PC-9 (cell line): ENCODE results near the gene SEPTIN14.

Experiments used
- EZH2 ChIP-seq: fragments of 200-600 bp; sonication (generic); IDR thresholded peaks from 2 replicates; pipeline ENCODE4 v1.8.0; 2017; ENCODE audit warnings: antibody characterized with exemption, low read depth
- TF ChIP-seq, protein P1 (sequence below): fragments of 200-600 bp; sonication (generic); conservative IDR thresholded peaks from 2 replicates; pipeline ENCODE4 v1.6.1; 2017; ENCODE audit warnings: mixed run types, antibody characterized with exemption, mild to moderate bottlenecking, moderate library complexity

DNA sequence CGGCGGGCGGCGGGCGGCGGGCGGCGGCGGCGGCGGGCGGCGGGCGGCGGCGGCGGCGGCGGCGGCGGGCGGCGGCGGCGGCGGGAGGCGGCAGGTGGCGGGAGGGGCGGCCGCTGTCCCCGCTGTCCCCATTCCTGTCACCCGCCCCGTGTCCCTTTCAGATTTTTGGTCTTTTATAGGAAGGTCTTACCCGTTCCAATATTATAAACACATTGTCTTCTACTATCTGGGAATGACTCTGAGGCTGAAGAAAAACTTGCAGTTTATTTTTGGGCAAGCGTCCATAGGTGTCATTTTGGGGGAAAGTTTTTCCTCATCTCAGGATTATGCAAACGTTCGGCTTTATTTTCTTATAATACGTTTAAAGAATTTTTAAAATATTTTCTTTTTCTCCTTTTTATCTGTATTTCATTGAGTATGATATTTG, 25.3 kb upstream of the SEPTIN14 start:
- TF ChIP-seq, protein P1, sequence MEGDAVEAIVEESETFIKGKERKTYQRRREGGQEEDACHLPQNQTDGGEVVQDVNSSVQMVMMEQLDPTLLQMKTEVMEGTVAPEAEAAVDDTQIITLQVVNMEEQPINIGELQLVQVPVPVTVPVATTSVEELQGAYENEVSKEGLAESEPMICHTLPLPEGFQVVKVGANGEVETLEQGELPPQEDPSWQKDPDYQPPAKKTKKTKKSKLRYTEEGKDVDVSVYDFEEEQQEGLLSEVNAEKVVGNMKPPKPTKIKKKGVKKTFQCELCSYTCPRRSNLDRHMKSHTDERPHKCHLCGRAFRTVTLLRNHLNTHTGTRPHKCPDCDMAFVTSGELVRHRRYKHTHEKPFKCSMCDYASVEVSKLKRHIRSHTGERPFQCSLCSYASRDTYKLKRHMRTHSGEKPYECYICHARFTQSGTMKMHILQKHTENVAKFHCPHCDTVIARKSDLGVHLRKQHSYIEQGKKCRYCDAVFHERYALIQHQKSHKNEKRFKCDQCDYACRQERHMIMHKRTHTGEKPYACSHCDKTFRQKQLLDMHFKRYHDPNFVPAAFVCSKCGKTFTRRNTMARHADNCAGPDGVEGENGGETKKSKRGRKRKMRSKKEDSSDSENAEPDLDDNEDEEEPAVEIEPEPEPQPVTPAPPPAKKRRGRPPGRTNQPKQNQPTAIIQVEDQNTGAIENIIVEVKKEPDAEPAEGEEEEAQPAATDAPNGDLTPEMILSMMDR: 0 out of 2 replicates have a peak, but pooled peaks have one; percentile 15
- no peak for TF ChIP-seq EZH2
